Erythroblast (primary cell): ENCODE data around the gene PDGFC.

Source experiments
- GATA1 ChIP-seq: IDR thresholded peaks from 2 replicates; pipeline ENCODE4 v1.6.1; 2011; ENCODE audit warnings: low read depth, mild to moderate bottlenecking, control low read depth, low read length, moderate library complexity
- POLR2A ChIP-seq: IDR thresholded peaks from 2 replicates; pipeline ENCODE4 v1.6.1; 2011; ENCODE audit warnings: mild to moderate bottlenecking, low read length

DNA sequence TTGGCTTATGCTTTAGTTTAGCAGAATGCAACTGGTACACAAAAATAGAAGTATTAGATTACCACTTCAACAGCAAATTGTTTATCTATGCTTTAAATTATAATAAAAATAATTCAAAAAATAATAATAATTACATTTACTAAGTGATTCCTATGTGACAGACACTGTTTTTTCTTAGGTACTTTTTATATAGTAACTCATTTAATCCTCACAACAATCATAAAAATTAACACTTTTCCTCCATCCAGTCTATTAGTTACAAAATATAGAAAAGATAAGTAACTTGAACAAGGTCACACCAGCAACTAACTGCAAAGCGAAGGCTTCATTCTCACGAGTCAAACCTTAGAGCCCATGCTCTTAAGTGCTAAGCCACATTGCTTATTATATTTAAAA is 155.2 kb downstream of the PDGFC start:
- TF ChIP-seq POLR2A (no peak), GATA1 (no peak)
